WI38 (cell line): ENCODE measurements around the gene ADRA2B.

Experiments
- H3K4me3 ChIP-seq: 2 replicates; pipeline ENCODE4 v1.5.1; 2011; ENCODE audit warnings: low read depth, mild to moderate bottlenecking, control low read depth, low read length
- CTCF ChIP-seq: IDR thresholded peaks from 2 replicates; pipeline ENCODE4 v1.5.1; 2012; ENCODE audit warnings: low read depth, mild to moderate bottlenecking, control low read depth, low read length

ADRA2B gene

GRCh38 chr2:96105152-96105915, 11.0 kb downstream of the ADRA2B start:
- TF ChIP-seq CTCF: no peak
- no peak overlapping the region for H3K4me3 ChIP-seq

- no peak overlapping the region for H3K4me3 ChIP-seq
- TF ChIP-seq CTCF: no peak
These were observed 11.9 kb downstream of the ADRA2B start for GRCh38 chr2:96104487-96104861.

GRCh38 chr2:96103761-96104486, 12.4 kb downstream of the ADRA2B start:
- no peak for TF ChIP-seq CTCF
- H3K4me3 ChIP-seq: no peak overlapping the region

- no peak for TF ChIP-seq CTCF
- no peak overlapping the region for H3K4me3 ChIP-seq
These were observed 13.2 kb downstream of the ADRA2B start for GRCh38 chr2:96103187-96103601.

- H3K4me3 ChIP-seq: no peak overlapping the region
- TF ChIP-seq CTCF: no peak
These were observed 13.7 kb downstream of the ADRA2B start for GRCh38 chr2:96102596-96103186.

- TF ChIP-seq CTCF: no peak
- H3K4me3 ChIP-seq: no peak overlapping the region
These were observed 15.5 kb downstream of the ADRA2B start for GRCh38 chr2:96100893-96101304.
